ENCODE measurements around the gene PALLD. TPM values are rescaled to one million over a fixed set of nuclear protein-coding genes. Genes with fewer than 3 reads are reported as not detected.

Gene PALLD
- total RNA-seq, 1 experiment from 2014 or later = 23.7 TPM

- TF ChIP-seq NR3C1 (CRISPR knock-in tag; conservative IDR thresholded peaks at IDR 0.05; ENCODE audit: low read depth) (no peak), ESRRA (CRISPR knock-in tag; IDR thresholded peaks at IDR 0.05; ENCODE audit: borderline replicate concordance) (no peak), ATF6 (CRISPR knock-in tag; IDR thresholded peaks at IDR 0.05) (no peak)
Observed at GRCh38 chr4:168866635-168867034, 369.8 kb downstream of the PALLD start (continued).

DNA sequence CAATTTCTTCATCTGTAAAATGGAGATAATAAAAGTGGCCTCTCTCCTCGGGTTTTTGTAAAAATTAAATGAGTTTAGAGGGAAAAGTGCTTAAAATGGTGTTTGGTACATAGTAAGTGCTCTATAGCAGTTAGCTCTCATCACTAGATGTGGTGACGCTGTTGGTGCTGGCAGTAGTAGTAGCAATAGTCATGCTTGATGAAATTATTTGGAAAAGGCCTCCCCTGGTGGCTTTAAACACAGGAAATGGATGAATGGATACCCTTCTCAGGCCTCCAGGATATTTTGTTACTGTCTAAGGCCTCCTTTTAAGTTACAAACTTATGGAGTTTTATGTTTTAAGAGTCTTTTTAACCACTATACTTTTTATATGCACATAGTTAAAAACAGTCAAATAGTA, 370.3 kb downstream of the PALLD start:
- CTCF ChIA-PET = interaction anchor here (0.6 kb wide), 1 partner anchor 159 kb away, joined by 3 read pairs; no protein-coding TSS in a partner anchor
- Mint-ChIP-seq H3K27ac (no peak overlapping the region), H3K9me3 (0 out of 2 replicates have a peak, but pooled peaks cover 3% of the 10 kb centered on the region), H3K4me1 (peaks cover 35% of the 10 kb centered on the region), H3K4me3 (no peak overlapping the region), H3K27me3 (ENCODE audit: low read depth) (no peaks in the 10 kb centered on the region), H3K36me3 (0 out of 2 replicates have a peak, but pooled peaks cover 3% of the 10 kb centered on the region)
- TF ChIP-seq, protein P1, sequence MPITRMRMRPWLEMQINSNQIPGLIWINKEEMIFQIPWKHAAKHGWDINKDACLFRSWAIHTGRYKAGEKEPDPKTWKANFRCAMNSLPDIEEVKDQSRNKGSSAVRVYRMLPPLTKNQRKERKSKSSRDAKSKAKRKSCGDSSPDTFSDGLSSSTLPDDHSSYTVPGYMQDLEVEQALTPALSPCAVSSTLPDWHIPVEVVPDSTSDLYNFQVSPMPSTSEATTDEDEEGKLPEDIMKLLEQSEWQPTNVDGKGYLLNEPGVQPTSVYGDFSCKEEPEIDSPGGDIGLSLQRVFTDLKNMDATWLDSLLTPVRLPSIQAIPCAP (CRISPR knock-in tag; IDR thresholded peaks at IDR 0.05) = no peak
- TF ChIP-seq TEAD4 (CRISPR knock-in tag; IDR thresholded peaks at IDR 0.05) = no peak
- TF ChIP-seq MYBL2 (CRISPR knock-in tag; IDR thresholded peaks at IDR 0.05) = no peak
- TF ChIP-seq, protein P2, sequence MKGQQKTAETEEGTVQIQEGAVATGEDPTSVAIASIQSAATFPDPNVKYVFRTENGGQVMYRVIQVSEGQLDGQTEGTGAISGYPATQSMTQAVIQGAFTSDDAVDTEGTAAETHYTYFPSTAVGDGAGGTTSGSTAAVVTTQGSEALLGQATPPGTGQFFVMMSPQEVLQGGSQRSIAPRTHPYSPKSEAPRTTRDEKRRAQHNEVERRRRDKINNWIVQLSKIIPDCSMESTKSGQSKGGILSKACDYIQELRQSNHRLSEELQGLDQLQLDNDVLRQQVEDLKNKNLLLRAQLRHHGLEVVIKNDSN (CRISPR knock-in tag; IDR thresholded peaks at IDR 0.05) = no peak
- no peak for TF ChIP-seq STAT6 (CRISPR knock-in tag; conservative IDR thresholded peaks at IDR 0.05; ENCODE audit: low read depth)
- TF ChIP-seq GABPB1 (CRISPR knock-in tag; IDR thresholded peaks at IDR 0.05) = no peak
- no peak for TF ChIP-seq ETV6 (CRISPR knock-in tag; IDR thresholded peaks at IDR 0.05)
- no peak for TF ChIP-seq ZNF512 (CRISPR knock-in tag; IDR thresholded peaks at IDR 0.05; ENCODE audit: borderline replicate concordance)
- TF ChIP-seq SMAD4 (CRISPR knock-in tag; IDR thresholded peaks at IDR 0.05) = no peak
- TF ChIP-seq ZNF423 (CRISPR knock-in tag; IDR thresholded peaks at IDR 0.05) = no peak
- TF ChIP-seq, protein P3, sequence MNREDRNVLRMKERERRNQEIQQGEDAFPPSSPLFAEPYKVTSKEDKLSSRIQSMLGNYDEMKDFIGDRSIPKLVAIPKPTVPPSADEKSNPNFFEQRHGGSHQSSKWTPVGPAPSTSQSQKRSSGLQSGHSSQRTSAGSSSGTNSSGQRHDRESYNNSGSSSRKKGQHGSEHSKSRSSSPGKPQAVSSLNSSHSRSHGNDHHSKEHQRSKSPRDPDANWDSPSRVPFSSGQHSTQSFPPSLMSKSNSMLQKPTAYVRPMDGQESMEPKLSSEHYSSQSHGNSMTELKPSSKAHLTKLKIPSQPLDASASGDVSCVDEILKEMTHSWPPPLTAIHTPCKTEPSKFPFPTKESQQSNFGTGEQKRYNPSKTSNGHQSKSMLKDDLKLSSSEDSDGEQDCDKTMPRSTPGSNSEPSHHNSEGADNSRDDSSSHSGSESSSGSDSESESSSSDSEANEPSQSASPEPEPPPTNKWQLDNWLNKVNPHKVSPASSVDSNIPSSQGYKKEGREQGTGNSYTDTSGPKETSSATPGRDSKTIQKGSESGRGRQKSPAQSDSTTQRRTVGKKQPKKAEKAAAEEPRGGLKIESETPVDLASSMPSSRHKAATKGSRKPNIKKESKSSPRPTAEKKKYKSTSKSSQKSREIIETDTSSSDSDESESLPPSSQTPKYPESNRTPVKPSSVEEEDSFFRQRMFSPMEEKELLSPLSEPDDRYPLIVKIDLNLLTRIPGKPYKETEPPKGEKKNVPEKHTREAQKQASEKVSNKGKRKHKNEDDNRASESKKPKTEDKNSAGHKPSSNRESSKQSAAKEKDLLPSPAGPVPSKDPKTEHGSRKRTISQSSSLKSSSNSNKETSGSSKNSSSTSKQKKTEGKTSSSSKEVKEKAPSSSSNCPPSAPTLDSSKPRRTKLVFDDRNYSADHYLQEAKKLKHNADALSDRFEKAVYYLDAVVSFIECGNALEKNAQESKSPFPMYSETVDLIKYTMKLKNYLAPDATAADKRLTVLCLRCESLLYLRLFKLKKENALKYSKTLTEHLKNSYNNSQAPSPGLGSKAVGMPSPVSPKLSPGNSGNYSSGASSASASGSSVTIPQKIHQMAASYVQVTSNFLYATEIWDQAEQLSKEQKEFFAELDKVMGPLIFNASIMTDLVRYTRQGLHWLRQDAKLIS (CRISPR knock-in tag; IDR thresholded peaks at IDR 0.05; ENCODE audit: borderline replicate concordance) = no peak
- no peak for TF ChIP-seq ZNF317 (CRISPR knock-in tag; IDR thresholded peaks at IDR 0.05; ENCODE audit: borderline replicate concordance, low read depth)
- TF ChIP-seq HMGA2 (CRISPR knock-in tag; IDR thresholded peaks at IDR 0.05) = no peak
- no peak for TF ChIP-seq JAZF1 (CRISPR knock-in tag; IDR thresholded peaks at IDR 0.05)
- no peak for TF ChIP-seq KAT7 (CRISPR knock-in tag; IDR thresholded peaks at IDR 0.05; ENCODE audit: borderline replicate concordance)
- no peak for TF ChIP-seq NR1H2 (CRISPR knock-in tag; IDR thresholded peaks at IDR 0.05)
- TF ChIP-seq, protein P4, sequence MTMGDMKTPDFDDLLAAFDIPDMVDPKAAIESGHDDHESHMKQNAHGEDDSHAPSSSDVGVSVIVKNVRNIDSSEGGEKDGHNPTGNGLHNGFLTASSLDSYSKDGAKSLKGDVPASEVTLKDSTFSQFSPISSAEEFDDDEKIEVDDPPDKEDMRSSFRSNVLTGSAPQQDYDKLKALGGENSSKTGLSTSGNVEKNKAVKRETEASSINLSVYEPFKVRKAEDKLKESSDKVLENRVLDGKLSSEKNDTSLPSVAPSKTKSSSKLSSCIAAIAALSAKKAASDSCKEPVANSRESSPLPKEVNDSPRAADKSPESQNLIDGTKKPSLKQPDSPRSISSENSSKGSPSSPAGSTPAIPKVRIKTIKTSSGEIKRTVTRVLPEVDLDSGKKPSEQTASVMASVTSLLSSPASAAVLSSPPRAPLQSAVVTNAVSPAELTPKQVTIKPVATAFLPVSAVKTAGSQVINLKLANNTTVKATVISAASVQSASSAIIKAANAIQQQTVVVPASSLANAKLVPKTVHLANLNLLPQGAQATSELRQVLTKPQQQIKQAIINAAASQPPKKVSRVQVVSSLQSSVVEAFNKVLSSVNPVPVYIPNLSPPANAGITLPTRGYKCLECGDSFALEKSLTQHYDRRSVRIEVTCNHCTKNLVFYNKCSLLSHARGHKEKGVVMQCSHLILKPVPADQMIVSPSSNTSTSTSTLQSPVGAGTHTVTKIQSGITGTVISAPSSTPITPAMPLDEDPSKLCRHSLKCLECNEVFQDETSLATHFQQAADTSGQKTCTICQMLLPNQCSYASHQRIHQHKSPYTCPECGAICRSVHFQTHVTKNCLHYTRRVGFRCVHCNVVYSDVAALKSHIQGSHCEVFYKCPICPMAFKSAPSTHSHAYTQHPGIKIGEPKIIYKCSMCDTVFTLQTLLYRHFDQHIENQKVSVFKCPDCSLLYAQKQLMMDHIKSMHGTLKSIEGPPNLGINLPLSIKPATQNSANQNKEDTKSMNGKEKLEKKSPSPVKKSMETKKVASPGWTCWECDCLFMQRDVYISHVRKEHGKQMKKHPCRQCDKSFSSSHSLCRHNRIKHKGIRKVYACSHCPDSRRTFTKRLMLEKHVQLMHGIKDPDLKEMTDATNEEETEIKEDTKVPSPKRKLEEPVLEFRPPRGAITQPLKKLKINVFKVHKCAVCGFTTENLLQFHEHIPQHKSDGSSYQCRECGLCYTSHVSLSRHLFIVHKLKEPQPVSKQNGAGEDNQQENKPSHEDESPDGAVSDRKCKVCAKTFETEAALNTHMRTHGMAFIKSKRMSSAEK (CRISPR knock-in tag; IDR thresholded peaks at IDR 0.05; ENCODE audit: borderline replicate concordance) = no peak
- ATAC-seq (no peak), DNase-seq (ENCODE audit: low spot score) (no peak)
- POLR2A ChIA-PET = no interaction called here

Measured in WTC11 (cell line).